ENCODE data around the gene LNP1. TPM values are rescaled to one million over a fixed set of nuclear protein-coding genes. Genes with fewer than 3 reads are reported as not detected.

The LNP1 gene
- total and polyA plus RNA-seq, 10 of the 15 experiments (the other 5 are each of a cell fraction or from before 2014, with no cell fraction given), result 2.1 to 4.2 (median 2.7) TPM

GRCh38 chr3:100463002-100463401 lies 61.7 kb downstream of the LNP1 start:
- ChIA-PET POLR2A (interaction anchor here (0.7 to 1.8 kb wide), 3 partner anchors 127 to 172 kb away, joined by 3 to 7 read pairs (median 6); no protein-coding TSS in a partner anchor), SMC1A (ENCODE audit: uncharacterized antibody, unreplicated experiment) (interaction anchor here (0.6 to 10.6 kb wide), 71 partner anchors 9 to 734 kb away, joined by 3 to 279 read pairs (median 4); partner anchors contain the start of genes LNP1, TMEM45A and TOMM70), CTCF (interaction anchor here (0.5 to 10.3 kb wide), 86 partner anchors 8 to 1228 kb away, joined by 3 to 462 read pairs (median 4); partner anchors contain the start of genes TFG, TMEM45A and TOMM70), RAD21 (ENCODE audit: unreplicated experiment) (interaction anchor here (0.5 to 7.7 kb wide), 64 partner anchors 8 to 1130 kb away, joined by 3 to 231 read pairs (median 4); partner anchors contain the start of genes ADGRG7, LNP1, TMEM45A and TOMM70)
- H2AFZ ChIP-seq (ENCODE audit: control insufficient read depth, low read depth, low read length), result no peak overlapping the region
- TF ChIP-seq MLLT1 (IDR thresholded peaks at IDR 0.05) (peak; percentile 30; the same call in 1 of the 2 replicates), ETV6 (conservative IDR thresholded peaks at IDR 0.05 in 1 of 2, IDR thresholded peaks at IDR 0.05 in 1 of 2; ENCODE audit: borderline replicate concordance in 1 of 2, low read depth in 1 of 2) (no peak), SP1 (IDR thresholded peaks at IDR 0.05; ENCODE audit: low read depth, low read length) (no peak), YY1 (IDR thresholded peaks at IDR 0.05; ENCODE audit: low read depth, low read length) (peak; percentile 49; the same call in 1 of the 2 replicates), NBN (IDR thresholded peaks at IDR 0.05) (0 out of 2 replicates have a peak, but pooled peaks have one; percentile 29), RUNX3 (IDR thresholded peaks at IDR 0.05; ENCODE audit: low read length) (peak; percentile 24; the same call in 1 of the 2 replicates), RB1 (IDR thresholded peaks at IDR 0.05; ENCODE audit: borderline replicate concordance) (peak; percentile 25; the same call in 1 of the 2 replicates), CBX5 (IDR thresholded peaks at IDR 0.05; ENCODE audit: low read depth) (0 out of 2 replicates have a peak, but pooled peaks have one; percentile 47), NR2C2 (IDR thresholded peaks at IDR 0.05; ENCODE audit: borderline replicate concordance, control insufficient read depth, insufficient read length, low read depth) (no peak), PAX5 (IDR thresholded peaks at IDR 0.05; ENCODE audit: borderline replicate concordance, low read depth, low read length) (no peak), SMC3 (IDR thresholded peaks at IDR 0.05; ENCODE audit: borderline replicate concordance, low read length) (peak; percentile 91), GABPA (IDR thresholded peaks at IDR 0.05; ENCODE audit: low read depth) (no peak), RAD21 (IDR thresholded peaks at IDR 0.05; ENCODE audit: insufficient read depth, low read depth, low read length) (peak; percentile 99)
- TF ChIP-seq, protein P1, sequence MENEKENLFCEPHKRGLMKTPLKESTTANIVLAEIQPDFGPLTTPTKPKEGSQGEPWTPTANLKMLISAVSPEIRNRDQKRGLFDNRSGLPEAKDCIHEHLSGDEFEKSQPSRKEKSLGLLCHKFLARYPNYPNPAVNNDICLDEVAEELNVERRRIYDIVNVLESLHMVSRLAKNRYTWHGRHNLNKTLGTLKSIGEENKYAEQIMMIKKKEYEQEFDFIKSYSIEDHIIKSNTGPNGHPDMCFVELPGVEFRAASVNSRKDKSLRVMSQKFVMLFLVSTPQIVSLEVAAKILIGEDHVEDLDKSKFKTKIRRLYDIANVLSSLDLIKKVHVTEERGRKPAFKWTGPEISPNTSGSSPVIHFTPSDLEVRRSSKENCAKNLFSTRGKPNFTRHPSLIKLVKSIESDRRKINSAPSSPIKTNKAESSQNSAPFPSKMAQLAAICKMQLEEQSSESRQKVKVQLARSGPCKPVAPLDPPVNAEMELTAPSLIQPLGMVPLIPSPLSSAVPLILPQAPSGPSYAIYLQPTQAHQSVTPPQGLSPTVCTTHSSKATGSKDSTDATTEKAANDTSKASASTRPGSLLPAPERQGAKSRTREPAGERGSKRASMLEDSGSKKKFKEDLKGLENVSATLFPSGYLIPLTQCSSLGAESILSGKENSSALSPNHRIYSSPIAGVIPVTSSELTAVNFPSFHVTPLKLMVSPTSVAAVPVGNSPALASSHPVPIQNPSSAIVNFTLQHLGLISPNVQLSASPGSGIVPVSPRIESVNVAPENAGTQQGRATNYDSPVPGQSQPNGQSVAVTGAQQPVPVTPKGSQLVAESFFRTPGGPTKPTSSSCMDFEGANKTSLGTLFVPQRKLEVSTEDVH (IDR thresholded peaks at IDR 0.05; ENCODE audit: low read depth, partially characterized antibody), result no peak
- TF ChIP-seq, protein P2, sequence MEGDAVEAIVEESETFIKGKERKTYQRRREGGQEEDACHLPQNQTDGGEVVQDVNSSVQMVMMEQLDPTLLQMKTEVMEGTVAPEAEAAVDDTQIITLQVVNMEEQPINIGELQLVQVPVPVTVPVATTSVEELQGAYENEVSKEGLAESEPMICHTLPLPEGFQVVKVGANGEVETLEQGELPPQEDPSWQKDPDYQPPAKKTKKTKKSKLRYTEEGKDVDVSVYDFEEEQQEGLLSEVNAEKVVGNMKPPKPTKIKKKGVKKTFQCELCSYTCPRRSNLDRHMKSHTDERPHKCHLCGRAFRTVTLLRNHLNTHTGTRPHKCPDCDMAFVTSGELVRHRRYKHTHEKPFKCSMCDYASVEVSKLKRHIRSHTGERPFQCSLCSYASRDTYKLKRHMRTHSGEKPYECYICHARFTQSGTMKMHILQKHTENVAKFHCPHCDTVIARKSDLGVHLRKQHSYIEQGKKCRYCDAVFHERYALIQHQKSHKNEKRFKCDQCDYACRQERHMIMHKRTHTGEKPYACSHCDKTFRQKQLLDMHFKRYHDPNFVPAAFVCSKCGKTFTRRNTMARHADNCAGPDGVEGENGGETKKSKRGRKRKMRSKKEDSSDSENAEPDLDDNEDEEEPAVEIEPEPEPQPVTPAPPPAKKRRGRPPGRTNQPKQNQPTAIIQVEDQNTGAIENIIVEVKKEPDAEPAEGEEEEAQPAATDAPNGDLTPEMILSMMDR (IDR thresholded peaks at IDR 0.05 in 2 of 3, conservative IDR thresholded peaks at IDR 0.05 in 1 of 3; ENCODE audit: control insufficient read depth in 2 of 3, extremely low read depth in 1 of 3, insufficient read depth in 1 of 3, low read depth in 3 of 3, low read length in 3 of 3), result peak; percentile 65 to 78 (median 71); a peak in 5 of 6 replicates
- DNase-seq (ENCODE audit: low read depth, low spot score), result peak; percentile 35
- no peak overlapping the region for H3K4me2 ChIP-seq (ENCODE audit: control insufficient read depth, insufficient read depth)
- ATAC-seq, result peak; percentile 95
- peak; percentile 65 for FAIRE-seq
- H3K79me2 ChIP-seq (ENCODE audit: control insufficient read depth, insufficient read depth, low read length), result no peaks in the 10 kb centered on the region
- intact Hi-C loops (cut with micrococcal nuclease; ENCODE audit: unreplicated experiment) (loop anchor here (1.0 to 10.0 kb wide), 6 partner anchors 127 to 732 kb away; no protein-coding TSS in a partner anchor), in situ Hi-C loops (cut with MboI) (loop anchor here (5.0 kb wide), 1 partner anchor 129 kb away; no protein-coding TSS in a partner anchor)
- no peak overlapping the region for H3K27ac ChIP-seq (ENCODE audit: control insufficient read depth, insufficient read depth)
- WGBS (ENCODE audit: insufficient coverage, insufficient replicate concordance, low lambda C conversion rate, missing lambda C conversion rate), result 3% methylated on average over 3 of the region's 3 CpGs
- no peaks in the 10 kb centered on the region for H4K20me1 ChIP-seq (ENCODE audit: control insufficient read depth, insufficient read depth)
- no peak overlapping the region for H3K9ac ChIP-seq (ENCODE audit: control insufficient read depth, insufficient read depth, low read length)
- BruUV-seq (replicated peaks), result no TSS peak
- no peaks in the 10 kb centered on the region for H3K36me3 ChIP-seq (ENCODE audit: control insufficient read depth in 2 of 2, insufficient read depth in 2 of 2, low read length in 1 of 2)
- H3K4me1 ChIP-seq (ENCODE audit: control insufficient read depth, insufficient read depth, low read length), result peaks cover 10% of the 10 kb centered on the region
- H3K4me3 ChIP-seq, result no peak overlapping the region
- peaks cover 9% of the 10 kb centered on the region; the same call in 2 of the 3 replicates for H3K9me3 ChIP-seq (replicated peaks; ENCODE audit: control insufficient read depth, insufficient read depth, low read length)
- H3K27me3 ChIP-seq (replicated peaks in 1 of 2; ENCODE audit: control insufficient read depth in 2 of 2, insufficient read depth in 2 of 2, low read length in 1 of 2), result no peaks in the 10 kb centered on the region
